SW 1271 (cell line): ENCODE measurements around the gene LCNL1.
"Not testable (repeated sequence)": the region's sequence is repeated elsewhere in the genome, so short reads cannot be mapped to it uniquely, and the experiment has no call there.

Source experiments
- DNase-seq, 2 experiments: peaks; one replicate each; lab custom pipeline; 2025; lab: John Stamatoyannopoulos, UW

LCNL1 gene

DNA sequence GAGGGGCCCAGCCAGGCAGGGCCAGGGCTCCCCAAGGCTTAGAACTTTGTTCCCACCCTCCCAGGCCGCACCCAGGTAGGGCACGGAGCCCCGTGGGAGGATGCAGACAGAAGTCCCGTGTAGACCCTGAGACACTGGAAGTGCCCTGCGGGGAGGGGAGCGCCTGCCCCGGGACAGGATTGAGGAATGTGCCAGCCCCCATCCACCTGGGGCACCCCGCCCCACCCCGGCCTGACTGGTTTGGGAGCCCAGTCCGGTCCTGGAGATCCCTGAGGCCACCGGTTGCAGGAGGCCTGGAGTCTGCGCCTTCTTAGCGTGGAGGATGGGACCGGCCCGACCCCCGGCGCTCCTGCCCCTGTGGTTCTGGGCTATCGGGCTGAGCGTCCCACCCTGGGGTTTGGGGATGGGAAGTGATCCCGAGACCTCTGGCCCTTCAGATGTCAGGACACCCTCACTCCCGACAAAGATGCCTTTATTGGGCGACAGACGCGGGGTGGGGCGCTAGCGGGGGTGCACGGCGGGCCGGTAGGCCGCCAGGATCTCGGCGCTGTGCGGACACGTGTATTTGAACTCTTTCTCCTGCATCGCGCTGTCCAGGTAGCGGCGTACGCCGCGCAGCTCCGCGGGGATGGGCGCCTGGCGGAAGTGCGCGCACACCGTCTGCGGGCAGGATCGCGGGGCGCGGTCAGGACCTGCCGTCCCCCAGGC lies 11.5 kb downstream of the LCNL1 start:
- no peak for DNase-seq

GRCh38 chr9:136994888-136995230 lies 12.1 kb downstream of the LCNL1 start:
- no peak for DNase-seq

- no peak for DNase-seq
These were observed 12.6 kb downstream of the LCNL1 start for GRCh38 chr9:136995362-136995761.

DNA sequence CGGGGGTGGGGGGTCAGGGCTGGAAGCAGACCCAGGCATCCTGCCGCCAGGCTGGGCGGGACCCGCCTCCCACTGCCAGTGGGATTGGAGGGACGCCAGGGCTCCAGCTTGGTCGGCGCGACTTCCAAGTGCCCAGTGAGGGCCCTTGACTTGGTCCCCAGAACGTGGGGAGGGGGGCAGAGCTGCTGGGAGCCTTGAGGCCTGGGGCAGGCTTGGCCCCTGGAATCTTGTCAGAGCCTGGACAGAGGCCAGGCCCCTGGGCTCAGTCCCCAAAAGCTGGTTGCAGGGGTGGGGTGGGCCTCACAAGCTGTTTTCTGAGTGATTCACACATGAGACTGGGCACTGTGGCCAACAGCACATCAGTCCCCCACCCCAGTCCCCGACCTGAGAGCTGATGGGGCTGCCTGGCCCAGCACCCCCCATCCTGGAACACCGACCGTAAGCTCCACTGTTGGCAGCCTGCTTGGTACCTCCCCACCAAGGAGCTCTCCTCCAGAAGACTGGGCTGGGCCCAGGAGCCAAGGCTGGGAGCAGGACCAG lies 13.0 kb downstream of the LCNL1 start:
- no peak for DNase-seq

GRCh38 chr9:136996361-136997292 lies 13.8 kb downstream of the LCNL1 start, which contains the start of gene CLIC3:
Gene CLIC3 (minus strand): TSS chr9:136996568. CDS start chr9:136996543, 25 bp downstream.
- DNase-seq: no peak

- no peak for DNase-seq
These were observed 14.6 kb downstream of the LCNL1 start for GRCh38 chr9:136997371-136997770.

DNA sequence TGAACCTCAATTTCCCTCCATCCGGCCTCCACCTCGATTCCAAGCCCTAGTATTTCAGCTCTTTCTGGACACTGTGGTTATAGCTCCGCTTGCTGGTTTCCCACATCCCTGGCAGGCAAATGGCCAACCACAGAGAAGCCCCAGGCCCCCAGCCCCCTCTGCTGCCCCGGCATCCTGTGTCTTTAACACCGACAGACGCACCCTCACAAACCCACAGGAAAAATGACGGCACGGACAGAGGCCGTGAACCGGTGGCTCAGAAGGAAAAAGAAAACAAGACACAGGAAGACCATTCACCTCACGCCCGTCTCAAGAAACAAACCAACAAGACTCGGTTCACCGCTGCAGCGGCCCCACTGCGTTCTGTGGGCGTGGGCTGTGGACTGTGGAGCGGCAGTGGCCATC lies 15.0 kb downstream of the LCNL1 start:
- DNase-seq: no peak

DNA sequence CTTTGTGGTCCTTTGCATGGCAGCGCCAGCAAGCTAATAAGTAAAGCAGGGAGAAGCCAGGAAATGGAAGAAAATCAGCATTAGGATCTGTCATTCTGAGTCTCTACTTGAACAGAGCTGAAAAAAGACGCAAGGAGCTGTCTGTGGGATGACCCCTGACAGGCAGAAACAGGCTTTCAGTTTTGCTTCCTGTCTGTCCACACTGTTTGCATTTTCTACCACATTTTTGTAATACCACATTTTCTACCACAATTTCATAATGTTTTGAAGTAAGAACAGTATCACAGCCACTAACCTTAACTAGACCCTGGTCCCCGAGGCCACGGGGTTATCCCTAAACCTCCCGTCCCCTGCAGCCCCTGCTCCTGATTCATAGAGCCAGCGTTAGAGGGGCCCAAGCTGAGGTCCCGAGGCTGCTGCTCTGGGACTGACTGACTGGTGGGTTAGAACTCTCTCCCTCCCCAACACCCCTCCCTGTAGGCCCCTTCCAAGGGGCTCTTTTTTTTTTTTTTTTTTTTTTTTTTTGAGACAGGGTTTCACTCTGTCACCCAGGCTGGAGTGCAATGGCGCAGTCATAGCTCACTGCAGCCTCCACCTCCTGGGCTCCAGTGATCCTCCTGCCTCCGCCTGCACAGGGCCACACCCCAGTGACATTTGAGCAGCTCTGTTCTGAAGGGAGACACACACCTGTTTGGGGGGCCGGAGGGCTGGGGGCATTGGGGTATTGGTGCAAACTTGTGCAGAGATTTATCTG lies 17.6 kb downstream of the LCNL1 start:
- no peak for DNase-seq

GRCh38 chr9:137001857-137002645 lies 19.3 kb downstream of the LCNL1 start:
- DNase-seq: no peak

GRCh38 chr9:137002646-137003041 lies 19.9 kb downstream of the LCNL1 start:
- DNase-seq: no peak

GRCh38 chr9:137004285-137004684 lies 21.5 kb downstream of the LCNL1 start:
- not testable (repeated sequence) for DNase-seq

GRCh38 chr9:137006116-137007003 lies 23.6 kb downstream of the LCNL1 start:
- no peak for DNase-seq

DNA sequence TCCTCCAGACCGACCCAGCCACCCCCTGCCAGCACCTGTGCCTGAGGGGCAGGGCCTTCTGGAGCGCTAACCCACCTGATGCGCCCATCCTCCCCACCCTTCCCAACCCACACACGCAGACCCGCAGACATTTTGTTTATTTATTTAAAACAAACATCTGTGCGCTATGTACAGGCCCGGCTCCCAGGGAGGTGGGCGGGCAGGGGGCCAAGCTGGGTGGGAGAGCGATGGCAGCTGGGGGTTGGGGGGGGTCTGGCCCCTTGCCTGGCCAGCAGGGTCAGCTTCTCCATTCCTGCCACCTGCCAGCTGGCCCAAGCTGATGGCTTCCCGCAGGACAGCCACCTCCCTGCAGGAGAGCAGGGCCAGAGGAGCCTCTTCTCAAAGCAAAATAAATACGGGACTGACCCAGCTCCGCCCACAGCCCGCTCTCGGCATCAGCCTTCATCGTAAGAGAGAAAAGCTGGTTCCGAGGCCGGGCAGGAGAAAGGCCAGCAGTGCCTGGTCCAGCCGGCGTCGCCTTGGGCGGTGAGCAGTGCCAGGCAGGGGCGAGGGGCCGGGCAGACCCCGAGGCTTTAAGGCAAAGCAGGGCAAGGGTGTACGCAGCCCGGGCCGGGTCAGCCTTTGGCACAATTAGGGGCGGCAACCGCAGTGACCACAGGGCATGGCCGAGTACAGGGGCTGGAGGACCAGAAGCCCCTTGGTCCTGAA lies 24.5 kb downstream of the LCNL1 start:
- DNase-seq: no peak

DNA sequence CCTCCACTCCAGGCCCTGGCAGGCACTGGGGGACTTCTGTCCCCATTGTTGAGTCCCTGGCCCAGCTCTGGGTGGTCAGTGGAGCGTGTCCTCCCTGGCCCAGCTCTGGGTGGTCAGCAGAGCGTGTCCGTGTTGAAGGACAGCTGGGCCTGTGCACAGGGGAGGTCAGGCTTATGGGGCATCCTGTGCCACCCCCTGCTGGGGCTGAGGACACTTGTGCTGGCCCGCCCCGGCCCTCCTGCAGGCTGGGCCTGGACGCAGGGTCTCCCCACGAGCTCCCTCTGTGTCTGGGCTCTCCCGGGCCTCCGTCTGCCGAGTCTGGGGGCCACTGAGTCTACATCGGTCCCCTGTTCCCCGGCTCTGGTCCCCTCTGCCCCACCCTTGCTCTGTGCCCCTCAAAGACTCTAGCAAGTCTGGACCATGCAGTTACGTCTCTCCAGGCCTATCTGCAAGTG lies 25.1 kb downstream of the LCNL1 start:
- no peak for DNase-seq

DNA sequence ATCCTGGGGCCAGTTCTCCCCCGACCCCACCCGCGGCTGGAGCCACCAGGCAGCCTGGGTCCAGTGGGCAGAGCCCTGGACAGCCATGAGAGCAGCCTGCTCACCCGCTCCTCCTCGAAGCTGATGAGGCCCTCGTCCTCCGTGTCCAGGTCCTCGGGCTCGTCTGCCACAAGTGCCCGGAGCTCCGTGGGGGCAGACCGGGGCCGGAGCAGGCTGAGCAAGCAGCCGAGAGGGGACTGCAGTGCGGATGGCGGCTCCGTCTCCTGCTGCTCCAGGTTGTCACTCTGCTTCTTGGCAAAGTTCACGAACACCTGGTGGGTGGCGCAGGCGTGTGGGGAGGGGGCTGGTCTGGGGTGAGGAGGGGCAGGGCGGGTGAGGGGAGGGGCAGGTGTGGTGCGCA lies 25.5 kb downstream of the LCNL1 start:
- DNase-seq: no peak

- no peak for DNase-seq
These were observed 26.4 kb downstream of the LCNL1 start for GRCh38 chr9:137009217-137009616.

DNA sequence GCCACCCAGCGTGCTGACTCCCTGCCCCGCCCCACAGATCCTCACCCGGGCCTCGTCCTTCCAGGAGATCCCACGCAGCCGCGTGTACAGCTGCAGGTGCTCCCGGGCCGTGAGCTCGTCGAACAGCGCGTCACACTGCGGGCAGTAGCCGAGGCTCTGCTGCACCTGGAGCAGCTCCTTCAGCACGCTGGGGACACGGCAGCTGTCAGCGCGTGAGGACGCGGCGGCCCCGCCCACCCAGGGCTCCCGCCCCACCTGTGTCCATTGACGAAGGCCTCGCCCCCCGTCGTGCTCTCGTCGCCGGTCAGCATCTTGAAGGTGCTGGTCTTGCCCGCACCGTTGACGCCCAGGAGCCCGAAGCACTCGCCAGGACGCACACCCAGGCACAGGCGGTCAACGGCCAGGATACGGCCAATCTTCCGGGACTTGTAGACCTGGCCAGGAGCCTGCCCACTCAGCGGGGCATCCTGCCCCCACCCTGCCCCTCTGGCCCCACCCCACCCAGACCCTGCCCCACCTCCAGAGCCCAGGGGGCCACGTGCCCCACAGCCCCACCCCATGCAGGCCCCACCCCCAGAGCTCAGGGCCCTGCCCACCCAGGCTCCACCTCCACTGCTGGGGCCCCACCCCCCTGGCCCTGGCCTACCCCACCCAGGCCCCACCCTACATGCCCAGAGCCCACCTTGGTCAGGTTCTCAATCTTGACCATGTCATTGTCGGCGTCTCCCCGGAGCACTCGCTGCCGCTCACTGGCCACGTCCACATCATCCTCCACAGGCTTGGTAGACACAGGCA lies 27.3 kb downstream of the LCNL1 start:
- DNase-seq: no peak

DNA sequence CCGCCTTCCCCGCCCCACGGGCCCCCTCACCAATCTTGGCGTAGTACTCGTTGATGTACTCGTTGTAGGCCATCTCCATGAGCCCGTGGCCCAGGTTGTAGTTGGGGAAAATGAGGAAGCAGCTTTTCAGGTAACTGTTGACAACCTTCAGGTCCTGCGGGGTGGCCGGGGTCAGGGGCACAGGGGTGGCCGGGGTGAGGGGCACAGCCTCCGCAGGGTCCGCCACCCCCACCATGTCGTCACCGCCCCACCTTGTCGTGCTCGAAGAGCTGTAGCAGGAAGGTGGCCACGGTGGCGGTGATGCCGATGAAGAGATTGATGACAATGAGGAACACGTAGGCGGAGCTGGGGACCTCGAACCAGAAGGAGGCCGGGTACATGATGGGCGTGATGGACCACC lies 28.4 kb downstream of the LCNL1 start:
- DNase-seq: no peak
